Stimulated activated naive CD8-positive, alpha-beta T cell treated with anti-CD3 and anti-CD28 coated beads, Interleukin-15, Interleukin-2, amounts not matched to agents 100 ng/mL and 50 ng/mL, for 24 hours (primary cell): ENCODE measurements around the gene RBM20.
A peak's percentile ranks its signal among the peaks of the same experiment; 100 is the strongest.

Source experiments
- H3K27ac Mint-ChIP-seq: one replicate; pipeline ENCODE4 v1.8.0; 2021; ENCODE audit warnings: mild to moderate bottlenecking, mixed read lengths
- H3K27me3 Mint-ChIP-seq: one replicate; pipeline ENCODE4 v1.8.0; 2021; ENCODE audit warnings: mixed read lengths
- H3K36me3 Mint-ChIP-seq: one replicate; pipeline ENCODE4 v1.8.0; 2021; ENCODE audit warnings: low read depth, mixed read lengths
- H3K4me1 Mint-ChIP-seq: one replicate; pipeline ENCODE4 v1.8.0; 2021; ENCODE audit warnings: low read depth, mixed read lengths
- H3K4me3 Mint-ChIP-seq: one replicate; pipeline ENCODE4 v1.8.0; 2021; ENCODE audit warnings: mild to moderate bottlenecking, mixed read lengths
- H3K9me3 Mint-ChIP-seq: one replicate; pipeline ENCODE4 v1.8.0; 2021; ENCODE audit warnings: mixed read lengths

The RBM20 gene

DNA sequence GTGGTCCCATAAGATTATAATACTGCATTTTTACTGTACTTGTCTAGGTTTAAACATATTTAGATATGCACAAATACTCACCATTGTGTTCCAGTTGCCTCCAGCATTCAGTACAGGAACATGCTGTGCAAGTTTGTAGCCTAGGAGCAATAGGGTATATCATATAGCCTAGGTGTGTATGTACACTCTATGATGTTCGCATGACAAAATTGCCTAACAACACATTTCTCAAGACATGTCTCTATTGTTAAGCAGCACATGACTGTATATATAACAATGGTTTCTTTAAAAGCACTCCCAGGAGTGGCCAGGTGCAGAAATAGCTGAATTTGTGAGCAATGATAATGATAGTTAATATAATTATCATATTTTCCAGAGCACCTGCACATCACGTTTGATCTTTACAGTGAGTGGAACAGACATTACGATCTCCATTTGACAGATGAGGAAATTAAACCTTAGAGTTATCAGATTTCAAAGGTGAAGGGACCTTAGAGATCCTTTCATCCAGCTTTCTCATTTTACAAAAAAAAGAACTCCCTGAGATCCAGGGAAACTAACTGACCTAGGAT, 128.4 kb downstream of the RBM20 start:
- peaks cover 51% of the 10 kb centered on the region for H3K4me1 Mint-ChIP-seq
- H3K4me3 Mint-ChIP-seq = no peak overlapping the region
- H3K27me3 Mint-ChIP-seq = peaks cover under 1% of the 10 kb centered on the region
- H3K27ac Mint-ChIP-seq = no peak overlapping the region
- H3K36me3 Mint-ChIP-seq = no peaks in the 10 kb centered on the region
- H3K9me3 Mint-ChIP-seq = no peaks in the 10 kb centered on the region

DNA sequence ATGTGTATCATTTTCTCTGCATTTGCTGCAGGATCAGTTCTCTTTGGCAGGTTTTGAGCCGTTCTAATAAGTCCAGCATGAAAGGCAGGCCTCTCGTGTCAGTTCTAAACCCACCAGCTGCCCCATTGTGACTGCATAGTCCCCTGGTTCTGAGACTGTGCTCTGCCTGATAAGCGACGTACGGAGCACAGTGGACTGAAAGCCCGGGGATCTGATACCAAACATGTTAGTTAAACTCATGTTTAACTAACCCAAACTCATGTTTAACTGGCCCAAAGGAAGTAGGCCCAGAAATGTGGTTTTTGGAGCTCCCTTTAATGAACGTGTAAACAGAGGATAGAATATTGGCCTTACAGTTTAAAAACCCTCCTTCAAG, 129.5 kb downstream of the RBM20 start:
- Mint-ChIP-seq H3K4me3 (peak overlapping the region; percentile 79), H3K4me1 (peaks cover 51% of the 10 kb centered on the region), H3K36me3 (no peaks in the 10 kb centered on the region), H3K9me3 (no peaks in the 10 kb centered on the region), H3K27me3 (peaks cover 4% of the 10 kb centered on the region), H3K27ac (peak overlapping the region; percentile 96)

GRCh38 chr10:110774069-110775019, 130.2 kb downstream of the RBM20 start:
- peak overlapping the region; percentile 79 for H3K4me3 Mint-ChIP-seq

GRCh38 chr10:110775020-110775375, 130.9 kb downstream of the RBM20 start:
- no peaks in the 10 kb centered on the region for H3K9me3 Mint-ChIP-seq
- no peaks in the 10 kb centered on the region for H3K36me3 Mint-ChIP-seq
- peaks cover 58% of the 10 kb centered on the region for H3K4me1 Mint-ChIP-seq
- peaks cover 4% of the 10 kb centered on the region for H3K27me3 Mint-ChIP-seq
- peak overlapping the region; percentile 79 for H3K4me3 Mint-ChIP-seq
- peak overlapping the region; percentile 96 for H3K27ac Mint-ChIP-seq

More at GRCh38 chr10:110774069-110775019, 130.2 kb downstream of the RBM20 start:
- Mint-ChIP-seq H3K4me1 (peaks cover 53% of the 10 kb centered on the region), H3K27me3 (peaks cover 4% of the 10 kb centered on the region), H3K27ac (peak overlapping the region; percentile 96), H3K36me3 (no peaks in the 10 kb centered on the region), H3K9me3 (no peaks in the 10 kb centered on the region)

DNA sequence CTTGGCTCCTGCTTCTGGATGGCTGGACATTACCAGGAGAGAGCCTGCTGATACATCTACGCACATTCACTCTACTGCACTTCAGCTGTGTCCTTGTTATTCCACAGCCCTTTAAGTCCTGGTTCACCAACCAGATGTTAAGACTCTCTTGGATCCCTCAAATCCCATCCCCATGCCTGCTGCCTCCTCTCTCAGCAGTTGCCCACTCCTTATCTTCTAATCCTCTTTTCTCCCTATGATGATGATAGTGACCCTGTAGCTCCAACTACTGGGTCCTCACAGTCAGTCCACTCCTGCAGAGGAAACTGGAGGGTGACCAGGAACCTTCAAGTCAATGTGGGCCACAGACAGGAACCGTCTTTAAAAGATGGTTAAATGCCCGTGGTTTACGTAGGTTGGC, 131.3 kb downstream of the RBM20 start:
- Mint-ChIP-seq H3K4me3 (no peak overlapping the region), H3K36me3 (no peaks in the 10 kb centered on the region), H3K9me3 (no peaks in the 10 kb centered on the region), H3K27me3 (peaks cover 4% of the 10 kb centered on the region), H3K27ac (peak overlapping the region; percentile 96), H3K4me1 (peaks cover 54% of the 10 kb centered on the region)

- H3K9me3 Mint-ChIP-seq = no peaks in the 10 kb centered on the region
- no peak overlapping the region for H3K27ac Mint-ChIP-seq
- no peaks in the 10 kb centered on the region for H3K36me3 Mint-ChIP-seq
- peaks cover 4% of the 10 kb centered on the region for H3K27me3 Mint-ChIP-seq
- H3K4me1 Mint-ChIP-seq = peaks cover 44% of the 10 kb centered on the region
- no peak overlapping the region for H3K4me3 Mint-ChIP-seq
These were observed 132.9 kb downstream of the RBM20 start for GRCh38 chr10:110777017-110777416.

DNA sequence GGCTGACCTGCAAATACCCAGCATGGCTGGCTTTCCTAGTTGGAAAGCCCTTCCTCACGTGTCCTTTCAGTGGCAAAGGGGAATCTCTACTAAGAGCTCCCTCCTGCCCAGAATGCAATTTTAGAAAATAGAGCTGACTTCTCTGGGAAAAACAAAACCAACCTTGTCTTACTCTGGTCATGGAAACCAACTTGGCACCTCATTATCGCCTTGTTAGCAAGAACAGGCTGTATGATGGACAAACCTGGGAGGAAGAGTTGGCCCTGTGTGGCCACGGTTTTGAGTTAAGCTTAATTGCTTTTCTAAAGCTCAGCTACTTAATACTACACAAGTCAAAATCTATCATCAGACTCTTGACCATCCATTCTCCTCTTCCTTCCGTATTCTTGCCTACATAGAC, 133.5 kb downstream of the RBM20 start:
- Mint-ChIP-seq H3K36me3 (no peaks in the 10 kb centered on the region), H3K27ac (no peak overlapping the region), H3K27me3 (peaks cover 4% of the 10 kb centered on the region), H3K4me1 (peaks cover 44% of the 10 kb centered on the region), H3K4me3 (no peak overlapping the region), H3K9me3 (no peaks in the 10 kb centered on the region)

GRCh38 chr10:110778211-110778610, 134.1 kb downstream of the RBM20 start:
- H3K27ac Mint-ChIP-seq = no peak overlapping the region
- no peak overlapping the region for H3K4me3 Mint-ChIP-seq
- peaks cover 44% of the 10 kb centered on the region for H3K4me1 Mint-ChIP-seq
- H3K36me3 Mint-ChIP-seq = no peaks in the 10 kb centered on the region
- no peaks in the 10 kb centered on the region for H3K9me3 Mint-ChIP-seq
- peaks cover 4% of the 10 kb centered on the region for H3K27me3 Mint-ChIP-seq

DNA sequence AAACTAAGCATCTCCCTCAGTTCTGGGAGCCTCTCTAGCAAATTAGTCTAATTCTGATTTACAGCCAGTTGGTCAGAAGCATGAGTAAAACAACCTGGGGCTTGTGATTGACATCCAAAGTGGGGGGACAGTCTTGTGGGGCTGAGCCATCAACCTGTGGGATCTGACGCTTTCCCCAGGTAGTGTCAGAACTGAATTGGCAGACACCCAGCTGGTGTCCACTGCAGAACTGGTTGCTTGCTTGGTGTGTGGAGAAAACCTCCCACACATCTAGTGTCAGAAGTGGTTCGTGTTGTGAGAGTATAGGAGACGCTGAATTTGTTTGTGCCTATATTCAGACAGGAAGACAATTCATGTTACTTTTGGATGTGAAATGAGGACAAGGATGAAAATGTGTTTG, 135.4 kb downstream of the RBM20 start:
- Mint-ChIP-seq H3K27ac (peak overlapping the region; percentile 23), H3K36me3 (no peaks in the 10 kb centered on the region), H3K4me1 (peaks cover 46% of the 10 kb centered on the region), H3K27me3 (peaks cover 4% of the 10 kb centered on the region), H3K4me3 (no peak overlapping the region), H3K9me3 (no peaks in the 10 kb centered on the region)

GRCh38 chr10:110780704-110781103, 136.6 kb downstream of the RBM20 start:
- peaks cover 46% of the 10 kb centered on the region for H3K4me1 Mint-ChIP-seq
- no peak overlapping the region for H3K4me3 Mint-ChIP-seq
- no peaks in the 10 kb centered on the region for H3K36me3 Mint-ChIP-seq
- no peak overlapping the region for H3K27ac Mint-ChIP-seq
- H3K9me3 Mint-ChIP-seq = no peaks in the 10 kb centered on the region
- peaks cover 4% of the 10 kb centered on the region for H3K27me3 Mint-ChIP-seq

GRCh38 chr10:110781139-110781538, 137.0 kb downstream of the RBM20 start:
- H3K36me3 Mint-ChIP-seq = no peaks in the 10 kb centered on the region
- peak overlapping the region; percentile 6 for H3K27ac Mint-ChIP-seq
- peaks cover 4% of the 10 kb centered on the region for H3K27me3 Mint-ChIP-seq
- H3K4me3 Mint-ChIP-seq = no peak overlapping the region
- H3K9me3 Mint-ChIP-seq = no peaks in the 10 kb centered on the region
- peaks cover 51% of the 10 kb centered on the region for H3K4me1 Mint-ChIP-seq

- Mint-ChIP-seq H3K36me3 (no peaks in the 10 kb centered on the region), H3K27ac (peak overlapping the region; percentile 49), H3K4me1 (peaks cover 55% of the 10 kb centered on the region), H3K9me3 (no peaks in the 10 kb centered on the region), H3K27me3 (peaks cover 3% of the 10 kb centered on the region), H3K4me3 (no peak overlapping the region)
These were observed 138.5 kb downstream of the RBM20 start for GRCh38 chr10:110782616-110783015.

GRCh38 chr10:110783509-110784107, 139.5 kb downstream of the RBM20 start:
- H3K4me1 Mint-ChIP-seq = peaks cover 55% of the 10 kb centered on the region
- H3K4me3 Mint-ChIP-seq = peak overlapping the region; percentile 3
- no peaks in the 10 kb centered on the region for H3K27me3 Mint-ChIP-seq
- H3K27ac Mint-ChIP-seq = peak overlapping the region; percentile 68
- H3K36me3 Mint-ChIP-seq = no peaks in the 10 kb centered on the region
- H3K9me3 Mint-ChIP-seq = no peaks in the 10 kb centered on the region

DNA sequence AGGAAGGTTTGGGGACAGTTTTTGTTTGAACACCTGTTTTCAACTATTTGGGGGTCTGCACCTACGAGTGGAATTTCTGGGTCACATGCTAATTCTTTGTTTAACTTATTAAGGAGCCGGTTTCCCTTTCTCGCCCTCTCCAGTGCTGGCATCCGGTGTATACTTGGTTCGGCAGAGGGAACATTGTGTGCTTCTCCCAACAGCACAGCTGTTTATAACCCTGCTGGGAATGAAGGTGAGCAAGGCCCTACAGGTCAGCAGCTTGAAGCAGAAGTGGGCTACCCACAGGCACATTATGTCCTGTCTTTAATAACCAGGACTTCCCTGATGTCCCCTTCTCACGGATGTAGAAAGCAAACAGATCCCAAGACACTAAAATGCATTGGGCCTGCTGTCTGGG, 140.1 kb downstream of the RBM20 start:
- H3K4me1 Mint-ChIP-seq = peaks cover 54% of the 10 kb centered on the region
- no peaks in the 10 kb centered on the region for H3K27me3 Mint-ChIP-seq
- no peaks in the 10 kb centered on the region for H3K9me3 Mint-ChIP-seq
- peak overlapping the region; percentile 68 for H3K27ac Mint-ChIP-seq
- no peak overlapping the region for H3K4me3 Mint-ChIP-seq
- H3K36me3 Mint-ChIP-seq = no peaks in the 10 kb centered on the region

DNA sequence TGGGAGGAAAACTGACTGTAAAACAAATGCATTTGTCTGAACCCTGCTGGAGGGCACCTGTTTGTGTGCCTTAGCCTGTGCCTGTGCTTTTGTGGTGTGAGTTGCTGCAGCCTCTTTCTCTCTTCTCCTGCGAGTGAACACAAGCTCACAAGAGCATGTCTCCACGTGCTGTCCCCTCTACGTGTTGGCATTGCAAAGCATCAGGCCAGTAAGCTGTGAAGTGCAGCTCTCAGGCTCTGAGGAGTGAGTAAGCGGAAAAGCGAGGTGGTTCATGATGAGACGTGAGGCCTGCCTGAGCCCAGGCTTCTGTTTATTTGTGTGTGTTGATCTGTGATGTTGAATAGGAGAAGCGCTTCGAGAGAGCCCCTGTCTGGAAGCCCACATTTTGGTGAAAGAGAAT, 142.0 kb downstream of the RBM20 start:
- no peaks in the 10 kb centered on the region for H3K36me3 Mint-ChIP-seq
- H3K9me3 Mint-ChIP-seq = no peaks in the 10 kb centered on the region
- no peak overlapping the region for H3K4me3 Mint-ChIP-seq
- peak overlapping the region; percentile 61 for H3K27ac Mint-ChIP-seq
- no peaks in the 10 kb centered on the region for H3K27me3 Mint-ChIP-seq
- peaks cover 47% of the 10 kb centered on the region for H3K4me1 Mint-ChIP-seq
